Measurements from ENCODE around the gene RARG.

The RARG gene

GRCh38 chr12:53244337-53244736 lies 12.3 kb upstream of the RARG start:
- DNase-seq, result no peak

DNA sequence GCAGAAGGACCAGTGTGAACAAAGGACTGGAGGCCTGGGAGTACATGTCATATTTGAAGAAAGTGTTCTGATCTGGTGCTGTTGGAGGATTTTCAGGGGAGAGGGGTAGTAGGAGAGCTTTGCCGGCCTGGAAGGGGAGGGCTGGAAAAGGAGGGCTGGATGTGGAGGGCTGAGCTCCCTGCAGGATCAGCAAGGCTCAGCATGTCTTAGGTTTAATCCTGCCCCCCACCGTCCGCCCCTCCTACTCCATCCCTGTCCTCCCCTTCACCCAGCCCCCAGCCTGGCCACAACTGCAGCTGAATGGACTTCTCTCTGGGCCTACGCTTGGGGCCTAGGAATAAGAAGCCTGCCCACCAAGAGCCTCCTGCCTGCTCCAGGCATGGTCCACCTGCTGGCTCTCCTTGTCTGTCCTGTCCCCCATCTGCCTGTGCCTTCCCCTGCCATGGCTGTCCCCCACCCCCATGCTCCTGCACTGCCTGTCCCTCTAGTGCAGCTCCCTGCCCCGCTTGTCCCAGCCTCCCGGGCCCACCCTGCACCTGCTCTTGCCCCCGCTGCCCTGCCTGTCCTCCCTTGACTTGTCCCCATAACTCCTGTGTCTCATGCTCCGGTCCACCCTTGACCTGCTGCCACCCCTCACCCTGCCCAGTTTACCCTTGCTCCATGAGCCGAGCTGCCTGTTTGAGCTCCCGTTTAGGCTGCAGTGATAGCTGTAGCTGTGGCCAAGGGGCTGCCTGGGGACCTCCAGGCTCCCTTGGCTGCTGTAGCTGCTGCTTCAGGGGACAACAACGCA lies 9.8 kb upstream of the RARG start:
- DNase-seq, result no peak

DNA sequence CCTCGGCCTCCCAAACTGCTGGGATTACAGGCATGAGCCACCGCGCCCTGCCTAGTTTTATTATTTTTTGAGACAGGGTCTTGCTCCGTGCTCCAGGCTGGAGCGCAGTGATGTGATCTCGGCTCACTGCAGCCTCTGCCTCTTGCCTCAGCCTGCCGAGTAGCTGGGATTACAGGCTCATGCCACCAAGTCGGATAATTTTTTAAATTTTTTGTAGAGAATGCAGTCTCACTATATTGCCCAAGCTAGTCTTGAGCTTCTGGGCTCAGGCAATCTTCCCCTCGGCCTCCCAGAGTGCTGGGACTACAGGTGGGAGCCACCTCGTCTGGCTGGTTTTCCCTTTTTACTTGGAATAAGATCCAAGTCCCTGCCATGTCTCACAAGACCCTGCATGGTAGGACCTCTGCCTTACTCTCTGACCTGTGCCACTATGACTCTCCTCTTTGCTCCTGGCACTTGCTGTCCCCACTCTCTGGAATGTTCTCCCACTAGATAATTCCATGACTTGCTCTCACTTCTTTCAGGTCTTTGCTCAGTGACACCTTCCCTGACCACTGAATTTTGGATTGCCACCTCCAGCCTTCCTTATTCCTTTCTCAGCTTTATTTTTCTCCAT lies 7.7 kb upstream of the RARG start:
- DNase-seq, result no peak

GRCh38 chr12:53236443-53237111 lies 4.6 kb upstream of the RARG start:
- DNase-seq, result peak; percentile 54

- DNase-seq, result no peak
Observed at GRCh38 chr12:53235742-53236442, 3.9 kb upstream of the RARG start.

DNA sequence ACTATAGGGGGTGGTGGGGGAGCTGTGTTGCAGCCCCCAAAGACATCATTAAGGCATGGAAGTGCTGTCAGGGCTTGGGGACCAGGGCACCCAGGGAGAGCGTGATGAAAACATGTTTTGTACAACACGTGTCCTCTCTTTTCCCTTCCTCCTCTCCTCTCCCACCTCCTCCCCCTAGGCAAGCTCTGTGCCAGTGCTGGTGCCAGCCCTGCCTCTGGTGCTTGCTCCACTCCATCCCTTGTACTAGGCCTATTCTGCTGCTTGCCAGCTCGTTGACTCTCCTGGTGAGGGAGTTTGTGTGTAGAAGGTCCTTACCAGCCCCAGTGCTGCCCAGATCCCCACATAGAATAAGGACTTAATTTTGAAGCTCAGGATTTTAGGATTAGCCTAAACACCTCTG lies 3.2 kb upstream of the RARG start:
- DNase-seq, result no peak

- DNase-seq, result no peak
Observed at GRCh38 chr12:53234271-53234914, 2.4 kb upstream of the RARG start.

GRCh38 chr12:53233671-53234121 lies 1.7 kb upstream of the RARG start:
- no peak for DNase-seq

DNA sequence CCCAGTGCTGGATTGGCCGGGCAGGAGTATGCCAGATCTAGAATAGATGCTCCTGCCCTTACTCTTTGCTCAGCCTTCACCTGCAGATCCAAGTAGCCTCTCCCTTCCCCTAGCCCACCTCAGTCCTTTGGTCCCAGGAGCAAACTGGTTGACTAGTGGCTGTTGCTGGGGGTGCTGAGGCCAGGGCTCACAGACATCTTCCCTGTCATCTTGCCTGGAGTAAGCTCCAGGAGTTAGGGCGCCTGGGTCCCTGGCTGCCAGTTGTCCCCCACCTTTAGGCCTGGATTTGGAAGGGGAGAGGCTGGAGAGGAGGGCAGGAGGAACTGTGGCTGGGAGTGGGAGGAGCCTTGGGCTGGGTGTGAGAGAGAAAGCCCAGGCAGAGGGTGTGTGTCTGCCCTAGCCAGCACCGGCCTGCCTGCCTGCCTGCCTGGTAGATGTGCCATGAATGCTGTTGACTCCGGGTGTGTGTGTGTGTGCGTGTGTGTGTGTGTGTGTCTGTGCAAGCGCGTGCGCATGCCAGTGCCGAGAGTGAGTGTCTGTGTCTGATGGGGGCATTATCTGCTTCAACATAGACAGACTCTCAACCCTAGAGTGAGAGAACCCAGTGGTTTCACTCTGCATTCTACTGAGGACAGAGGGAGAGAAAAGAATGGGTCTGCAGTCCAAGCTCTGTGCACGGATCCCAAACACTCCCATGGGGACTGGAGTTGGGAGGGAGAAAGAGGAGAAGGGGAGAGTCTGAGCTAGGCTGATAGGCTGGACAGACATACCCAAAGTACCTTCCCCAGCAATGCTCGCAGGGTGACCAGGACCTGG lies 845 bp upstream of the RARG start:
- DNase-seq, result no peak

GRCh38 chr12:53231671-53231920 lies 413 bp downstream of the RARG start:
- DNase-seq, result no peak

DNA sequence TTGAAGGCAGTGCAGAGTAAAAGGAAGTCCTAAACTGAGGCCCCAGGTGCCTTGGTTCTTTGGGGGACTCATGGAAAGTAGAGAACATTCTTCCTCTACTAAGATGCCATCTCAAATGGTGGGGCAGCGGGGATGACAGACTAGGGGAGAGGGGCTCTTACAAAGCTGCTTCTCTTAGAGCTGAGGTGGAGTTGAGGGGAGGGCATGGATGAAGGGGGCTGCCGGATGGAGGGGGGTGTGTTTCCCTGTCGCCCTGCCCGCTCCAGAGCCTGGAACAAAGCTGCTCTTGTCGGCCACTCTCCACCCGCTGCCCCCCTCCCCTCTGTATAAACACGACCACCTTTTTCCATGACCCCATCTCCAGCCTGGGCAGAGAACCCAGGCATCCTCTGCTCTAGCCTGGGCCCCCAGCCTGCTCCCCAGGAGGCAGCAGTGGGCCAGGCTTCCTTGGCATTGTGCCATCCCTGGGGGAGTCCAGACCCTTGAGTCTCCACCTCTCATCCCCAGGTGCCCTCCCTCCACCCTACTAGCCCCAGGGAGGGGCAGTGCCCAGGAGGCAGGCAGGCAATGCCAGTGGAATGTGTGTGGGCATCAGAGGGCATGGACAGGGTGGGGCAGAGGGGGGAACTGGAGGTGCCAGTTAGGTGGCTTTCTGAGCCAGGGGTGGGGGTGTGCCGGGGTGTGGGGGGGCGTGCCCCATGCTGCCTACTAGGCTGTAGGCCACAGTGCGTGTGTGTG lies 1.7 kb downstream of the RARG start:
- no peak for DNase-seq

DNA sequence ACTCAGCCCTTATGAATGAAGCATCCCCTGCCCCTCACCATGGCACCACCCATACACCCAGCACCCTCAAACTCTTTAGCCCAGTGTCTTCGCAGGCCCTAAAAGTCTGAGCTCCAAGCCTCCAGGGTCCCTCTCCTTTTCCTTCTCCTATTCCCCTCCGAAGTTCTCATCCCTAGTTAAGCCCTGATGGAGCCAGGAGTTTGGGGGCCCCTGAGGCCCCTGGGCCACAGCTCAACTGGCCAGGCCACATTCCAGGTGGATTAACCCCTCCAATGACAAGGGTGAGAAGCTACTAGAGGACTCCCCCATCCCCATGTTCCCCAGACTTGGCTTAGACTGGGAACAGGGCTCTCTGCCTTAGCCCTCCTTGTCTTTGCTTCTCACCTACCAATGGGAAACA lies 2.6 kb downstream of the RARG start:
- no peak for DNase-seq

DNA sequence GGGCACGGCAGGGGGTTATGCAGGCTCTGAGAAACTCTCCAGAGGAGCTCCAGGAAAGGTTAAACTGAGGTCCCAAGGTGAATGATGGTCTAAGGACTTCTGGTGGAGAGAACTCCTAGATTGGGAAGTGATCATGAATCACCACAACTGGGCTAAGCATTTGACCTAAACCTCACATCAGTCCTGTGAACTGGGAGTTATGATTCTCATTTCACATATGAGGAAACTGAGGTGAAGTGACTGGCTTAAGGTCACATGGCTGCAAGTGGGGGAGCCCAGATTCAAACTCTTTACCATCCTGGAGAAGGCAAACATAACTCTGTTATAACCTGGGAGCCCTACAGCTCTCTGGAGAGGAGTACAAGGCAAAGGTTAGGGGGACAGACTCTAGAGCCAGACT lies 4.2 kb downstream of the RARG start:
- DNase-seq, result no peak

GRCh38 chr12:53227341-53227740 lies 4.7 kb downstream of the RARG start:
- DNase-seq, result no peak

GRCh38 chr12:53226815-53227214 lies 5.2 kb downstream of the RARG start:
- no peak for DNase-seq

DNA sequence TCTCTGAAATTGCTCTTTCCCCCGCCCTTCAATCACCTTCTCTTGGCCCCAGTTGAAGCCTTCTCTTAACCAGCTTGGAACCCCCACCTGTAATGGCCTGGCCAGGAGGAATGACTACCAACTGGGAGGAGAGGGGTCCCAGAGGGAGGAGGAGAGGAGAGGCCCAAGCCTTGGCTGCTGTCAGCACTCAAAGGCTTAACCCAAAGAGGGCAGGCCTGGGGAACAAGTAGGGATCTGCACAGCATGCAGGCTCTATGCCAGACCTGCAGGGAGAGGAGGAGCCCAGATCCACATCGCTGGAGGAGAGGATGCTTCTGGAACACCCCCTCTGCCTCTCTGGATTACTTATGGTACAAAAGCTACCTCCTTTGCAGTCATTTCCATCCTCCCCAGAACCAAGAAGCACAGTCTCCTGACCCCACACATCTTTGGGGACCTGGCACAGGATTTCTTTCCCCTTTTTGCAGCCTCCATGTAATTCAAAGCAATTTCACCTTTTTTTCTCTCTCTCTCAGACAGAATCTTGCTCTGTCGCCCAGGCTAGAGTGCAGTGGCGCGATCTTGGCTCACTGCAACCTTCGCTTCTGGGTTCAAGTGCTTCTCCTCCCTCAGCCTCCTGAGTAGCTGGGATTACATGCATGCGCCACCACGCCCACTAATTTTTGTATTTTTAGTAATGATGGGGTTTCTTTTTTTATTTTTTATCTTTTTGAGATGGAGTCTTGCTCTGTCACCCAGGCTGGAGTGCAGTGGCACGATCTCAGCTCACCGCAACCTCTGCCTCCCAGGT lies 6.2 kb downstream of the RARG start:
- no peak for DNase-seq

- DNase-seq, result no peak
Observed at GRCh38 chr12:53224897-53225634, 6.9 kb downstream of the RARG start.

GRCh38 chr12:53224061-53224896 lies 7.7 kb downstream of the RARG start:
- DNase-seq, result no peak

All from activated CD8-positive, alpha-beta memory T cell treated with anti-CD3 and anti-CD28 coated beads, Interleukin-2, amount 50 U/mL, for 4 hours (primary cell).